Kidney glomerular epithelial cell (primary cell): ENCODE measurements around the gene STK4.
A peak's percentile ranks its signal among the peaks of the same experiment; 100 is the strongest.

Source experiments
- DNase-seq: peaks from one replicate; lab custom pipeline; 2025; lab: John Stamatoyannopoulos, UW

Gene STK4

GRCh38 chr20:44954211-44954610 is 12.1 kb upstream of the STK4 start:
- no peak for DNase-seq

- no peak for DNase-seq
Measured at GRCh38 chr20:44955270-44955669, 11.0 kb upstream of the STK4 start.

DNA sequence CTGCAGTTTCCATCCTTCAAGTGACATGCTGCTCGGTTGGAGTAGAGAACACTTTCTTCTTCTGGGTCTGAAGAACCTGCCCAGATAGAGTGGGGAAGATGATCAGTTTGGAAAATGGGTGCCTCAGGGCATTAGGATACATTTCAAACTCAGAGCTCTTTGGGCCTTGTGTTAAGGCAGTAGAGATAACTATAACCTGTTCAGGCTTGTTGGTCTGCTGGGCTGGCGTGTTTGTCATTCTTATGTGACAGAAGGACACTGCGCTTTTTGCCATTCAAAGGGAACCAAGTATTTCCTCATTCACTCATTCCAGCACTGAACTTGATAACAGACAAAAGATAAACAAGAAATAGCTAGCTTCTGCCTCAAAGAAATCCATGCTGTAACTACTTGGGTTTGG is 9.9 kb upstream of the STK4 start:
- DNase-seq = no peak

GRCh38 chr20:44958276-44958675 is 8.0 kb upstream of the STK4 start:
- no peak for DNase-seq

DNA sequence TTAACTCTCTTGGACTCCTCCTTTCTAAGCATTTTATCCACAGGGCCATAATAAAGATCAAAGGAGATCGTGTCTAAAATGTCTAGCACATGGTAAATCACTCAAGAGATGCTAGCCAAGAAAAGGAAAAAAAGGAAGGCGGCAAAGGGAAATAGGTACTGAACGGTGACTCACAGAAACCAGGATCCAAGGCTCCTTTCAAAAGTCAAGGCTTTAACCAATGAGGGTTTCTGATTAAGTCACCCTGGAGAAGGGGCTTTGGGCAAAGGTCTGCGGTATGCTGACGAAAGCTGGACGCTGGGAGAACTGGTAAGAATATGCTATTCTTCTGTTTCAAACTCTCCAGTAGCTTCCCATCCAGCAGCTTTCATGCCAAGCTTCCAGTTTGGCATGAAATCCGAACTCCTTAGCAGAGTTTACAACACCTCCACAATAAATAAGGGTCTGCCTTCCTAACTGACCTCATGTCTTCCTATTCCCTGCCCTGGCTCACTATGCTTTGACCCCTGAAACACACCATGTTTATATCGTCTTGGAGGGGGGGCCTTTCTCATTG is 7.2 kb upstream of the STK4 start:
- DNase-seq = peak; percentile 26

- peak; percentile 54 for DNase-seq
Measured at GRCh38 chr20:44959638-44960102, 6.6 kb upstream of the STK4 start.

DNA sequence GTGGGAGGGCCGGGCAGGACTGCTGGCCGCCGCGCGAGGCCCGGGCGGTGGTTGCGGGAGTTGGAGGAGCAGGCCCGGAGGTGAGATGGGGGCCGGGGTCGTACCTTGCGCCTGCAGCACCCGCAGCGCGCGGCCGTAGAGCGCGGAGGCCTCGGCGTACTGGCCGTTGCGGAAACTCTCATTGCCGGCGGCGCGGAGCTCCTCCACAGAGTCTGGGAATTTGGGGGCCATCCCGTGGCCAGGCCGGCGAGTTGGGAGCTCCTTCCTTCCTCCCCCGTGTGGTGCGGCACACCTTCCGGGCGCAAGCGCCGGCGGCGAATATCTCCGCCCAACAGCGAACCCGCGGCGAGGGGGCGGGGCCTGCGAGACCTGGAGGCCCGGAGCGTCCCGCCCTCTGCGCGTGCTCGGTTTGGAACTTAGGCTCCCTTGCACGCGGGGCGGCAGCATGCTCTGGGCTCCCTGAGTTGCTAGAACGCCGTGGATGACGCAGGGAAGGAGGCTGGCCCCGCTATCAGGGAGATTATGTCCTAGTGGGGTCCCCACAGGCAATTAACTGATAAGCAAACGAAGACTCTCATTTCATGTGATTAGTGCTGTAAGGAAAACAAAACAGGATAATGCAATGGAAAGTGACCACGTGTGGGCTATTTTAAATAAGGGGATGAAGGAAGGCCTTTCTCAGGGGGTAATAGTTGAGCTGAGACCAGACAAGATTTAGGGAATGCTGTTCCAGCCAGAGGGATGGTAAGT is 6.0 kb upstream of the STK4 start, which contains the start of gene TOMM34:
TSS of gene TOMM34 (minus strand) at position 295 of the 750 bp plus-strand sequence. CDS start at position 231, 64 bp downstream.
- peak; percentile 90 for DNase-seq

GRCh38 chr20:44961011-44961869 is 5.1 kb upstream of the STK4 start:
- no peak for DNase-seq

- peak; percentile 6 for DNase-seq
Measured at GRCh38 chr20:44961870-44962267, 4.4 kb upstream of the STK4 start.

DNA sequence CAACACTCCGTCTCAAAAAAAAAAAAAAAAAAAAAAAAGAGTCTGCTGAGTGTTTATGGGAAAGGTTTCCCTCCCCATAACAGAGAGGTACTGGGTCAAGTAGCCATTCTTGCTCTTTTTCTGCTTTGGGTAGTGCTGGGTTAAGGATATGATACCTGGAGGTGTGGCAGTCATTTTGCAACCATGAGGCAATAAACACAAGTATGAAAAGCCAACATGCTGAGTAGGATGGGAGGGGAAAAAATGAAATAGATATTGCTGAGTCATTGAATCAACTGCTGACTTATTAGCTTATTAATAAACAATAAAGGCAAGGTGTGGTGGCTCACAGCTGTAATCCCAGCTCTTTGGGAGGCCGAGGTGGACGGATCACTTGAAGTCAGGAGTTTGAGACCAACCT is 3.8 kb upstream of the STK4 start:
- no peak for DNase-seq

DNA sequence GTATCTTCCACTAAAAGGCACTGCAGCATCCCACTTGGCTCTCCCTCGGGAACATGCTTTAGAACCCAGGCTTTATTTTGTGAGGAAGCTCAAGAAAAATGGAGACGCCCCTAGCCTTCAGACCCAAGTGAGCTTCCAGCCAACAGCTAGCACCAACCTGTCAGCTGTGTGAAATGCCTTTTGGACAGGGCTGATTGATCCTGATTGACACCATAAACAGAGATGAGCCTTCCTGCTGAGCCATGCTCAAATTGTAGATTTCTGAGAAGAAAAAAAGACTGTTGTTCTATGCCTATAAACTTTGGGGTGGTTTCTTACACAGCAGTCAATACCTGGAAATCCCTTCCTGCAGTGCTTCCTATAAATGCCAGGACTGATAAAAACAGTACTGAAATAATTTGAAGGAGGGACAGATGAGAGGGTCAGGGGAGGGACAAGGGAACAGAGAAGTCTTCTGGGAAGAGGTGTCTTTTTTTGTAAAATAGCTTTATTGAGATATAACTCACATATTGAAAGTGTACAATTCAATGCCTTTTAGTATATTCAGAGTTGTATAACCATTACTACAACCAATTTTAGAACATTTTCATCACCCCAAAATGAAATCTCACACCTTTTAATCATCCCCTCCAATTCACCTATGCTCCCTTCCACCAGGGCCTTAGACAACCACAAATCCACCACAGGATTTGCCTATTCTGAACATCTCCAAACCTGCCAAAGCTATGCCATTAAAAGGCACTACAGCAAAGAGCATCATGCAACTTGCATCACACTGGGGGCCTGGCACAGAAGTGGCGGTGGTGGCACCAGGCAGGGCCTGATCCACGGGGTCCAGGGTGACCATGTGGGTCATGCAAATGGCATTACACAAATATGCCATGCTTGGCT is 2.7 kb upstream of the STK4 start:
- no peak for DNase-seq

DNA sequence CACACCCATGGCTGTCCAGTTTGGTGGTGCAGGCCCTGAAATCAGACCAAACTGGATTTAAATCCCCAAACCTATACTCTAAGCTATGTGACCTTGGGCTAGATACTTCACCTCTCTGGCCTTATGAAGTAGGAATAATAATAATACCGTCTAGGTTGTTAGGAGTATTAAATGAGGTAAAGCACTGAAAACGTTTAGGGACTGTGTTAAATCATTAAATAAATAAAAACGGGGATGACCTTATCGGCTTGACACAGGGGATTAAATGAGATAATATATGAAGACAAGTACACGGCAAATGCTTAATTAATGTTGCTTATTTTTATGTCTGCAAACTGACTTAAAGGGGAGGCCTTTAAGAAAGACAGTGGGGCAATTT is 672 bp upstream of the STK4 start:
- DNase-seq = no peak

- DNase-seq = peak; percentile 1
Measured at GRCh38 chr20:44967207-44967807, 995 bp downstream of the STK4 start.

- no peak for DNase-seq
Measured at GRCh38 chr20:44969300-44969894, 3.1 kb downstream of the STK4 start.

DNA sequence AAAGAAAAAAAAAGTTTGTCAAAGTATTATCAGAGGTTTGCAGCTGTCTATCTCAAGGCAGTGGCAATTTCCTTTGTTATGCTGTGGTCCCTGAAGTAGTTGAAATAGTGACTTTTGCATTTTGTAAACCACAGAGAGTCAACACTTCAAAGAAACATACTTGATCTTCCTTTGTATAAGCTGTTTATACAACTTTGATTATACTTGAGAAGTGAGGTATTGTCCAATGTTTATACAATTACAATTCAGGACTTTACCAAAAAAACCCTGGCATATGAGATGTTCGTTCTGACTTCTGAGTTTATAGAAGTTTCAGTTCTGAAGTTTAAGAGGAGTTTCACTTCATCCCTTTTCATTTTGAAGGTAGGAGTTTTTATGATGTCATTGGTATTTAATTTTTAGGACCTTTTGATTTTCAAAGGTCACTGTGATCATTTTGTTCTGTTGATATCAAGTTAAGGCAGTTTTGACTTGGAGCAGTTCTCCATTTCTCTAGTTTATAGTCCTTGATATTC is 4.0 kb downstream of the STK4 start:
- DNase-seq = no peak

DNA sequence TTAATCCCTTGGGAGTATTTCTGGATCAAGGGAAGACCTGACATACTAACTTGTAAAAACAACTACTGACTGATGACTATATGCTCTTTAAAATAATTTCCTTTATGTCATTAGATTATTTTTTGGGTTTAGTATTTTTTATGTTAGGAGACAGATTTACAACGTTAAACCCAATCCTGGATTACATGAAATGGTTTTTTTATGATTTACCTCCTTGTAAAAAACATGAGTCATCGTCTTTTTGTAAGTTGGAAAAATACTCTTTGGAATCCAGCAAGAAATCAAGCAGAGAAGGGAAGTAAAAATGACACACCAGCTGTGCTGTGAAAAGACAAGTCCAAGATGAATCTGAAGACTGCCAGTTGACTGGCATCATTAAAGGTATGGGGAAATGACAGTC is 6.7 kb downstream of the STK4 start:
- DNase-seq = no peak

GRCh38 chr20:44976698-44977097 is 10.4 kb downstream of the STK4 start:
- no peak for DNase-seq

DNA sequence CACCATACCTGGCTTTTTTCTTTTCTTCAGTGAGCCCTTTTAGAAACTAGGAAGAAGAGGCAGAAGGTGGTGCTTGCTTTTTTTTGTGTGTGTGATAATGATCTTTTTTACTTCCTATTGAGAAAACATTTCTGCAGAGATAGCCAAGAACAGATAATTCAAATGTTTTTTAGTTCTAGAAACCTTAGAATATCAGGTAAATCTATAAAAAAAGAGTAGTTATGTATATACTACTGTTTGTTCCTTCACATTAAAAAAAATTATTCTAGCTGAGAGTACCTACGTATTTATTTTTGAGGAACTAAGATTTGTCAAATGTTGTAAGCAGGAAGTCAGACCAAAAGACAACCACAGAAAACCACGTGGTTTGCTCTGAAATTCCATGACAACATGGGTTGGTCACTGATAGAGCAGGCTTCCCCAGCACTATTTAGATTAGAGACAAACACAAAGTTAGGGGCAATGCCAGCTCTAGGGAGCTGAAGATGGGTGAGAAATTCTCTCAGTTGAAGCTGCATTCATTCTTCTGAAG is 12.8 kb downstream of the STK4 start:
- DNase-seq = no peak

DNA sequence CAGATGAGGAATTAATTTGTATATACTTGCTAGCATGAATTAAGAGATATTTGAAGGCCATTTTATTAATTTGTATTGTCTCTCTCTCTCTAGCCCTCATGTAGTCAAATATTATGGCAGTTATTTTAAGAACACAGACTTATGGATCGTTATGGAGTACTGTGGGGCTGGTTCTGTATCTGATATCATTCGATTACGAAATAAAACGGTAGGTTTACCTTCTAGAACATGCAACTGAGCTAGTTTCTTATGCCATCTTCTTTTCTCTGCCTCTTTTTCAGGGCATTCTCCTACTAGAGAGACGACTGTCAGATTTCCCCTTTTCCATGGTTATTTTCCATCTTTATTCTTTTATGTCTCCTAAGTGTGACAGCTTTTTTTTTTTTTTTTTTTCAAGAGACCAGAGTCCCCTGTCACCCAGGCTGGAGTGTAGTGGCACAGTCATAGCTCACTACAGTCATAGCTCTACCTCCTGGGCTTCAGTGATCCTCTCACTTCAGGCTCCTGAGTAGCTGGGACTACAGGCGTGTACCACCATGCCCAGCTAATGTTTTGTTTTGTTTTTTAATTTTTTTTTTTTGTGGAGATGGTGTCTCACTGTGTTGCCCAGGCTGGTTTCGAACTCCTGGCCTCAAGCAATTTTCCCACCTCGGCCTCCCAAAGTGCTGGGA is 15.6 kb downstream of the STK4 start:
- no peak for DNase-seq

GRCh38 chr20:44983093-44983674 is 16.9 kb downstream of the STK4 start:
- no peak for DNase-seq
